ENCODE results near the gene TMPRSS2.

TMPRSS2 gene

GRCh38 chr21:41530366-41530765, 22.4 kb upstream of the TMPRSS2 start:
- Histone ChIP-seq H3K27me3 (ENCODE audit: control insufficient read depth, insufficient read depth, low read length) (no peaks in the 10 kb centered on the region), H3K27ac (ENCODE audit: low read depth, low read length) (no peak overlapping the region), H3K9me3 (ENCODE audit: control insufficient read depth, insufficient read depth, low read length) (no peaks in the 10 kb centered on the region), H3K9ac (ENCODE audit: low read depth, low read length) (no peak overlapping the region), H3K4me3 (ENCODE audit: low read depth, low read length) (no peak overlapping the region), H3K36me3 (ENCODE audit: control insufficient read depth, insufficient read depth, low read length) (no peaks in the 10 kb centered on the region), H3K4me1 (ENCODE audit: control insufficient read depth, insufficient read depth, low read length) (no peaks in the 10 kb centered on the region)

- Histone ChIP-seq H3K27ac (ENCODE audit: low read depth, low read length) (no peak overlapping the region), H3K4me3 (ENCODE audit: low read depth, low read length) (no peak overlapping the region), H3K9ac (ENCODE audit: low read depth, low read length) (no peak overlapping the region), H3K36me3 (ENCODE audit: control insufficient read depth, insufficient read depth, low read length) (no peaks in the 10 kb centered on the region), H3K4me1 (ENCODE audit: control insufficient read depth, insufficient read depth, low read length) (no peaks in the 10 kb centered on the region), H3K27me3 (ENCODE audit: control insufficient read depth, insufficient read depth, low read length) (no peaks in the 10 kb centered on the region), H3K9me3 (ENCODE audit: control insufficient read depth, insufficient read depth, low read length) (no peaks in the 10 kb centered on the region)
These were observed 21.8 kb upstream of the TMPRSS2 start for GRCh38 chr21:41529769-41530168.

GRCh38 chr21:41526478-41527087, 18.6 kb upstream of the TMPRSS2 start:
- no peak overlapping the region for H3K27ac ChIP-seq (ENCODE audit: low read depth, low read length)
- H3K4me1 ChIP-seq (ENCODE audit: control insufficient read depth, insufficient read depth, low read length): no peaks in the 10 kb centered on the region
- no peak overlapping the region for H3K4me3 ChIP-seq (ENCODE audit: low read depth, low read length)
- H3K9ac ChIP-seq (ENCODE audit: low read depth, low read length): no peak overlapping the region
- no peaks in the 10 kb centered on the region for H3K27me3 ChIP-seq (ENCODE audit: control insufficient read depth, insufficient read depth, low read length)
- H3K36me3 ChIP-seq (ENCODE audit: control insufficient read depth, insufficient read depth, low read length): no peaks in the 10 kb centered on the region
- no peaks in the 10 kb centered on the region for H3K9me3 ChIP-seq (ENCODE audit: control insufficient read depth, insufficient read depth, low read length)

- H3K4me1 ChIP-seq (ENCODE audit: control insufficient read depth, insufficient read depth, low read length): no peaks in the 10 kb centered on the region
- H3K9me3 ChIP-seq (ENCODE audit: control insufficient read depth, insufficient read depth, low read length): no peaks in the 10 kb centered on the region
- H3K27me3 ChIP-seq (ENCODE audit: control insufficient read depth, insufficient read depth, low read length): no peaks in the 10 kb centered on the region
- no peaks in the 10 kb centered on the region for H3K36me3 ChIP-seq (ENCODE audit: control insufficient read depth, insufficient read depth, low read length)
- no peak overlapping the region for H3K9ac ChIP-seq (ENCODE audit: low read depth, low read length)
- H3K27ac ChIP-seq (ENCODE audit: low read depth, low read length): no peak overlapping the region
- H3K4me3 ChIP-seq (ENCODE audit: low read depth, low read length): no peak overlapping the region
These were observed 15.2 kb upstream of the TMPRSS2 start for GRCh38 chr21:41523175-41523574.

- Histone ChIP-seq H3K9ac (ENCODE audit: low read depth, low read length) (no peak overlapping the region), H3K27me3 (ENCODE audit: control insufficient read depth, insufficient read depth, low read length) (no peaks in the 10 kb centered on the region), H3K9me3 (ENCODE audit: control insufficient read depth, insufficient read depth, low read length) (no peaks in the 10 kb centered on the region), H3K27ac (ENCODE audit: low read depth, low read length) (no peak overlapping the region), H3K4me3 (ENCODE audit: low read depth, low read length) (no peak overlapping the region), H3K4me1 (ENCODE audit: control insufficient read depth, insufficient read depth, low read length) (no peaks in the 10 kb centered on the region), H3K36me3 (ENCODE audit: control insufficient read depth, insufficient read depth, low read length) (no peaks in the 10 kb centered on the region)
These were observed 13.6 kb upstream of the TMPRSS2 start for GRCh38 chr21:41521489-41522027.

- Histone ChIP-seq H3K27me3 (ENCODE audit: control insufficient read depth, insufficient read depth, low read length) (no peaks in the 10 kb centered on the region), H3K9me3 (ENCODE audit: control insufficient read depth, insufficient read depth, low read length) (no peaks in the 10 kb centered on the region), H3K36me3 (ENCODE audit: control insufficient read depth, insufficient read depth, low read length) (no peaks in the 10 kb centered on the region), H3K4me3 (ENCODE audit: low read depth, low read length) (no peak overlapping the region), H3K4me1 (ENCODE audit: control insufficient read depth, insufficient read depth, low read length) (no peaks in the 10 kb centered on the region), H3K27ac (ENCODE audit: low read depth, low read length) (no peak overlapping the region), H3K9ac (ENCODE audit: low read depth, low read length) (no peak overlapping the region)
These were observed 12.8 kb upstream of the TMPRSS2 start for GRCh38 chr21:41520560-41521442.

GRCh38 chr21:41519806-41520559, 12.0 kb upstream of the TMPRSS2 start:
- H3K4me1 ChIP-seq (ENCODE audit: control insufficient read depth, insufficient read depth, low read length): no peaks in the 10 kb centered on the region
- H3K36me3 ChIP-seq (ENCODE audit: control insufficient read depth, insufficient read depth, low read length): no peaks in the 10 kb centered on the region
- H3K27ac ChIP-seq (ENCODE audit: low read depth, low read length): no peak overlapping the region
- H3K9ac ChIP-seq (ENCODE audit: low read depth, low read length): no peak overlapping the region
- no peak overlapping the region for H3K4me3 ChIP-seq (ENCODE audit: low read depth, low read length)
- H3K9me3 ChIP-seq (ENCODE audit: control insufficient read depth, insufficient read depth, low read length): no peaks in the 10 kb centered on the region
- no peaks in the 10 kb centered on the region for H3K27me3 ChIP-seq (ENCODE audit: control insufficient read depth, insufficient read depth, low read length)

GRCh38 chr21:41518757-41519156, 10.8 kb upstream of the TMPRSS2 start:
- Histone ChIP-seq H3K4me3 (ENCODE audit: low read depth, low read length) (no peak overlapping the region), H3K4me1 (ENCODE audit: control insufficient read depth, insufficient read depth, low read length) (no peaks in the 10 kb centered on the region), H3K9ac (ENCODE audit: low read depth, low read length) (no peak overlapping the region), H3K9me3 (ENCODE audit: control insufficient read depth, insufficient read depth, low read length) (no peaks in the 10 kb centered on the region), H3K27ac (ENCODE audit: low read depth, low read length) (no peak overlapping the region), H3K27me3 (ENCODE audit: control insufficient read depth, insufficient read depth, low read length) (no peaks in the 10 kb centered on the region), H3K36me3 (ENCODE audit: control insufficient read depth, insufficient read depth, low read length) (no peaks in the 10 kb centered on the region)

GRCh38 chr21:41511858-41512257, 3.9 kb upstream of the TMPRSS2 start:
- H3K4me3 ChIP-seq (ENCODE audit: low read depth, low read length): no peak overlapping the region
- no peak overlapping the region for H3K9ac ChIP-seq (ENCODE audit: low read depth, low read length)
- peaks cover 19% of the 10 kb centered on the region for H3K27me3 ChIP-seq (ENCODE audit: control insufficient read depth, insufficient read depth, low read length)
- H3K4me1 ChIP-seq (ENCODE audit: control insufficient read depth, insufficient read depth, low read length): peaks cover 5% of the 10 kb centered on the region; the same call in 1 of the 2 replicates
- no peaks in the 10 kb centered on the region for H3K9me3 ChIP-seq (ENCODE audit: control insufficient read depth, insufficient read depth, low read length)
- no peaks in the 10 kb centered on the region for H3K36me3 ChIP-seq (ENCODE audit: control insufficient read depth, insufficient read depth, low read length)
- H3K27ac ChIP-seq (ENCODE audit: low read depth, low read length): no peak overlapping the region

- H3K27me3 ChIP-seq (ENCODE audit: control insufficient read depth, insufficient read depth, low read length): peaks cover 33% of the 10 kb centered on the region
- no peak overlapping the region for H3K27ac ChIP-seq (ENCODE audit: low read depth, low read length)
These were observed 2.5 kb upstream of the TMPRSS2 start for GRCh38 chr21:41510500-41510899.

More at GRCh38 chr21:41510500-41510899, 2.5 kb upstream of the TMPRSS2 start:
- Histone ChIP-seq H3K36me3 (ENCODE audit: control insufficient read depth, insufficient read depth, low read length) (no peaks in the 10 kb centered on the region), H3K4me3 (ENCODE audit: low read depth, low read length) (no peak overlapping the region), H3K9ac (ENCODE audit: low read depth, low read length) (no peak overlapping the region), H3K9me3 (ENCODE audit: control insufficient read depth, insufficient read depth, low read length) (no peaks in the 10 kb centered on the region), H3K4me1 (ENCODE audit: control insufficient read depth, insufficient read depth, low read length) (peaks cover 19% of the 10 kb centered on the region)

All from HUES48 (cell line).